Neuronal stem cell (in vitro differentiated cells): ENCODE data around the gene MEF2C.

ENCODE experiments used
- DNase-seq: peaks from one replicate; pipeline ENCODE4 v3.0.0-alpha.2; 2013; ENCODE audit warnings: low spot score
- H2AFZ ChIP-seq: one replicate; pipeline ENCODE4 v1.6.1; 2013; ENCODE audit warnings: mild to moderate bottlenecking, low read length, inconsistent platforms
- H2AK5ac ChIP-seq: 2 replicates; pipeline ENCODE4 v1.6.1; 2013; ENCODE audit warnings: low read depth, mild to moderate bottlenecking, inconsistent platforms, low read length, moderate library complexity, mixed read lengths
- H2BK120ac ChIP-seq: 2 replicates; pipeline ENCODE4 v1.6.1; 2013; ENCODE audit warnings: low read depth, mild to moderate bottlenecking, inconsistent platforms, low read length, moderate library complexity, mixed read lengths
- H2BK12ac ChIP-seq: one replicate; pipeline ENCODE4 v1.6.1; 2013; ENCODE audit warnings: low read length, inconsistent platforms
- H2BK15ac ChIP-seq: 2 replicates; pipeline ENCODE4 v1.6.1; 2013; ENCODE audit warnings: mild to moderate bottlenecking, low read length, inconsistent platforms, mixed read lengths
- H2BK5ac ChIP-seq: one replicate; pipeline ENCODE4 v1.6.1; 2013; ENCODE audit warnings: inconsistent platforms, mild to moderate bottlenecking, low read length, moderate library complexity
- H3K14ac ChIP-seq: one replicate; pipeline ENCODE4 v1.6.1; 2013; ENCODE audit warnings: low read length, inconsistent platforms
- H3K18ac ChIP-seq: 2 replicates; pipeline ENCODE4 v1.6.1; 2013; ENCODE audit warnings: low read length, inconsistent platforms
- H3K23ac ChIP-seq: 2 replicates; pipeline ENCODE4 v1.6.1; 2013; ENCODE audit warnings: low read depth, mild to moderate bottlenecking, mixed read lengths, low read length, inconsistent platforms; ENCODE audit not compliant: poor library complexity
- H3K27ac ChIP-seq: replicated peaks from 3 replicates; pipeline ENCODE4 v1.5.1; 2013; ENCODE audit warnings: low read length, inconsistent platforms
- H3K27me3 ChIP-seq, 3 experiments: 2 replicates each; pipeline ENCODE4 v1.6.1; 2013; ENCODE audit warnings: low read length in 3 of 3, mild to moderate bottlenecking in 2 of 3, inconsistent platforms in 1 of 3, low read depth in 1 of 3, mixed read lengths in 1 of 3, moderate library complexity in 1 of 3; ENCODE audit not compliant: control insufficient read depth in 3 of 3, insufficient read depth in 3 of 3
- H3K36me3 ChIP-seq, 2 donors: replicated peaks in 1 of 2; 2 replicates each; pipeline ENCODE4 v1.6.1; 2013; ENCODE audit warnings: low read length in 2 of 2; ENCODE audit not compliant: control insufficient read depth in 2 of 2, insufficient read depth in 2 of 2
- H3K4ac ChIP-seq: 2 replicates; pipeline ENCODE4 v1.6.1; 2013; ENCODE audit warnings: inconsistent platforms, mild to moderate bottlenecking, low read length, moderate library complexity
- H3K4me1 ChIP-seq, 2 donors: 1 replicate in 1 of 2; 2 replicates in 1 of 2; pipeline ENCODE4 v1.6.1; 2013; ENCODE audit warnings: low read length in 2 of 2, low read depth in 1 of 2; ENCODE audit not compliant: control insufficient read depth in 2 of 2, insufficient read depth in 1 of 2
- H3K4me2 ChIP-seq: one replicate; pipeline ENCODE4 v1.6.1; 2013; ENCODE audit warnings: mild to moderate bottlenecking, low read length, inconsistent platforms; ENCODE audit not compliant: insufficient read depth, poor library complexity, severe bottlenecking
- H3K4me3 ChIP-seq, 2 donors: 2 replicates each; pipeline ENCODE4 v1.5.1; 2013; ENCODE audit warnings: low read length in 2 of 2, mild to moderate bottlenecking in 2 of 2, inconsistent platforms in 1 of 2, moderate library complexity in 1 of 2
- H3K79me1 ChIP-seq: one replicate; pipeline ENCODE4 v1.6.1; 2013; ENCODE audit warnings: low read depth, mild to moderate bottlenecking, inconsistent platforms, low read length, moderate library complexity
- H3K9ac ChIP-seq: one replicate; pipeline ENCODE4 v1.6.1; 2013; ENCODE audit warnings: mild to moderate bottlenecking, low read depth, low read length, inconsistent platforms; ENCODE audit not compliant: poor library complexity
- H3K9me3 ChIP-seq, 2 donors: replicated peaks in 1 of 2; 2 replicates each; pipeline versions ENCODE3 to v1.6.1; 2013; ENCODE audit warnings: low read length in 2 of 2, mild to moderate bottlenecking in 2 of 2, inconsistent platforms in 1 of 2, low read depth in 1 of 2, mixed read lengths in 1 of 2, moderate library complexity in 1 of 2; ENCODE audit not compliant: control insufficient read depth in 2 of 2, insufficient read depth in 1 of 2
- H4K8ac ChIP-seq: one replicate; pipeline ENCODE4 v1.6.1; 2013; ENCODE audit warnings: low read depth, mild to moderate bottlenecking, inconsistent platforms, low read length, moderate library complexity
- H4K91ac ChIP-seq: one replicate; pipeline ENCODE4 v1.6.1; 2013; ENCODE audit warnings: low read length, low read depth, mild to moderate bottlenecking, inconsistent platforms; ENCODE audit not compliant: poor library complexity
- WGBS, 2 donors: extraction: QIAGEN DNeasy Blood & Tissue Kit; methylation state at CpG; one replicate each; pipeline ENCODE4 v1.1.7; 2013; ENCODE audit warnings: missing lambda C conversion rate in 2 of 2, mixed read lengths in 1 of 2; ENCODE audit not compliant: insufficient read length in 2 of 2, insufficient replicate concordance in 1 of 2; ENCODE audit errors: extremely low coverage in 2 of 2; 5-methylcytosine and 5-hydroxymethylcytosine counted together

MEF2C gene

GRCh38 chr5:88671106-88671504 is 211.9 kb downstream of the MEF2C start:
- no peak overlapping the region for H2AFZ ChIP-seq
- peaks cover 0 to 7% of the 10 kb centered on the region in 2 donors for H3K36me3 ChIP-seq
- no peak overlapping the region for H2BK5ac ChIP-seq
- no peak overlapping the region for H3K23ac ChIP-seq
- no peak overlapping the region for H2BK12ac ChIP-seq
- H2BK15ac ChIP-seq, result no peak overlapping the region
- H3K9ac ChIP-seq, result no peak overlapping the region
- H4K8ac ChIP-seq, result no peak overlapping the region
- H3K4me3 ChIP-seq, result peak overlapping the region in 1 of 2 donors; percentile 74
- WGBS, 2 donors, result no CpG with 5 or more reads among the region's 1 CpG
- H3K18ac ChIP-seq, result no peak overlapping the region
- no peak overlapping the region for H2AK5ac ChIP-seq
- no peak overlapping the region for H3K4ac ChIP-seq
- no peak overlapping the region for H2BK120ac ChIP-seq
- H3K4me2 ChIP-seq, result no peak overlapping the region
- no peak overlapping the region for H3K14ac ChIP-seq
- H3K9me3 ChIP-seq, result no peaks in the 10 kb centered on the region
- peaks cover 0 to 76% (median 33%) of the 10 kb centered on the region in 3 experiments for H3K27me3 ChIP-seq
- peaks cover 5 to 16% of the 10 kb centered on the region in 2 donors for H3K4me1 ChIP-seq
- no peak overlapping the region for H3K27ac ChIP-seq
- no peak for DNase-seq
- H4K91ac ChIP-seq, result no peak overlapping the region
- H3K79me1 ChIP-seq, result no peaks in the 10 kb centered on the region

- Histone ChIP-seq H3K27me3 (peaks cover 0 to 75% (median 29%) of the 10 kb centered on the region in 3 experiments), H2AFZ (no peak overlapping the region), H4K91ac (no peak overlapping the region), H3K14ac (no peak overlapping the region), H3K9ac (no peak overlapping the region), H3K27ac (no peak overlapping the region), H2BK120ac (no peak overlapping the region), H4K8ac (no peak overlapping the region), H3K4me3 (no peak overlapping the region), H3K4me2 (no peak overlapping the region), H3K9me3 (no peaks in the 10 kb centered on the region), H3K4me1 (peaks cover 8 to 18% of the 10 kb centered on the region in 2 donors), H2BK12ac (no peak overlapping the region), H2AK5ac (no peak overlapping the region), H2BK5ac (no peak overlapping the region), H3K23ac (no peak overlapping the region), H3K18ac (no peak overlapping the region), H3K4ac (no peak overlapping the region), H3K36me3 (peaks cover 0 to 7% of the 10 kb centered on the region in 2 donors), H3K79me1 (no peaks in the 10 kb centered on the region), H2BK15ac (no peak overlapping the region)
- DNase-seq, result no peak
- WGBS, 2 donors, result no CpG with 5 or more reads among the region's 1 CpG
Measured at GRCh38 chr5:88670461-88670860, 212.5 kb downstream of the MEF2C start.

- Histone ChIP-seq H2BK15ac (no peak overlapping the region), H3K27me3 (peaks cover 0 to 69% (median 19%) of the 10 kb centered on the region in 3 experiments), H3K9ac (no peak overlapping the region), H3K4ac (no peak overlapping the region), H4K91ac (no peak overlapping the region), H3K14ac (no peak overlapping the region), H3K36me3 (peaks cover 0 to 7% of the 10 kb centered on the region in 2 donors), H3K79me1 (no peaks in the 10 kb centered on the region), H4K8ac (no peak overlapping the region), H3K9me3 (no peaks in the 10 kb centered on the region), H2BK120ac (no peak overlapping the region), H2BK5ac (no peak overlapping the region), H3K4me1 (peaks cover 6 to 27% of the 10 kb centered on the region in 2 donors), H2BK12ac (no peak overlapping the region), H3K23ac (no peak overlapping the region), H2AFZ (no peak overlapping the region), H3K18ac (no peak overlapping the region), H3K4me2 (no peak overlapping the region), H3K27ac (no peak overlapping the region), H2AK5ac (no peak overlapping the region), H3K4me3 (no peak overlapping the region)
- no peak for DNase-seq
- no CpG with 5 or more reads among the region's 3 CpGs for WGBS, 2 donors
Measured at GRCh38 chr5:88669371-88670050, 213.5 kb downstream of the MEF2C start.

GRCh38 chr5:88667496-88668201 is 215.3 kb downstream of the MEF2C start:
- Histone ChIP-seq H3K36me3 (peaks cover 0 to 7% of the 10 kb centered on the region in 2 donors), H3K4ac (no peak overlapping the region), H2BK120ac (no peak overlapping the region), H2AK5ac (no peak overlapping the region), H3K14ac (no peak overlapping the region), H2AFZ (peak overlapping the region; percentile 68), H3K4me1 (peaks cover 10 to 43% of the 10 kb centered on the region in 2 donors), H3K9ac (no peak overlapping the region), H3K23ac (no peak overlapping the region), H4K8ac (no peak overlapping the region), H3K4me2 (no peak overlapping the region), H3K79me1 (no peaks in the 10 kb centered on the region), H4K91ac (no peak overlapping the region), H3K4me3 (peak overlapping the region in 1 of 2 donors; percentile 55), H3K27me3 (peaks cover 0 to 58% (median 9%) of the 10 kb centered on the region in 3 experiments), H3K9me3 (no peaks in the 10 kb centered on the region), H2BK5ac (no peak overlapping the region), H2BK12ac (no peak overlapping the region), H3K27ac (no peak overlapping the region), H2BK15ac (no peak overlapping the region), H3K18ac (no peak overlapping the region)
- no peak for DNase-seq
- no CpG with 5 or more reads among the region's 23 CpGs for WGBS, 2 donors
